NB4 (cell line): Measurements from ENCODE around the gene MOB2.

Experiments used
- POLR2A ChIP-seq: IDR thresholded peaks from 2 replicates; pipeline ENCODE4 v1.6.1; 2011; ENCODE audit warnings: mild to moderate bottlenecking; ENCODE audit not compliant: insufficient read length; ENCODE audit errors: extremely low read depth
- TF ChIP-seq, protein P1 (sequence below): IDR thresholded peaks from one replicate; pipeline ENCODE4 v1.5.1; 2012; ENCODE audit warnings: low read depth, low read length
- TF ChIP-seq, protein P2 (sequence below): IDR thresholded peaks from 2 replicates; pipeline ENCODE4 v1.6.1; 2011; ENCODE audit warnings: low read depth, low read length

DNA sequence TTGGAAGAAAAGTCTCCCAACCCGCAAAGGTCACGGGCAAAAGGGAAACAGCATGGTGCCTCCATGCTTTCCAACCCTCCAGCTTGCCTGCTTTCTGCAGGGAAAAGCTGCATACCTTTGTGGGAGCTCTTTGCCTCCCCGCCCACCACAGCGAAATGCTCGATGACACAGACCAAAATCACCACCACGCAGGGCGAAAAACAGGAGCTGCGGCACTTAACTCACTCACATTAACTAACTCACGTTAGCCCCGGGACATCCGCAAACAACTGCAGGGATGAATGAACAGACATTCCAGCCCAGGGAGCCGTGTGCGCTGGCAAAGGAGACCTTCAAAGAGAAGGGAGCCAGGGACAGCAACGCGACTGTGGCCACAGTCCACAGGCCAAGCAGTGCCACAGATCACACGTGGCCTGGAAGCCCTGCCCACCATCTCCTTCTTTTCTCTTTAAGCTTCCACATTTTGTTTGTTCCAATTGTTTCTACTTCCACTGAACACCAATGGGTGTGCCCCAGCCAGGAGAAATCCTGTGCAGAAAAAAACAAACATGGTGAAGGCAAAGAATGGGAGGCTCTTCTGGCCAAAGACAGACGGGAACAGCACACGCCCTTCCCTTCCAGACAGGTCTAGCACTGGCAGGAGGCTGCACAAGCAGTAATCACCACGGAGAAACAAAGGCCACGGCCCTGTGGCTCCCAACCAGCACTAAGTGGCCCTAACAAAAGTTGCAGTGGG is 46.2 kb upstream of the MOB2 start:
- TF ChIP-seq, protein P1, sequence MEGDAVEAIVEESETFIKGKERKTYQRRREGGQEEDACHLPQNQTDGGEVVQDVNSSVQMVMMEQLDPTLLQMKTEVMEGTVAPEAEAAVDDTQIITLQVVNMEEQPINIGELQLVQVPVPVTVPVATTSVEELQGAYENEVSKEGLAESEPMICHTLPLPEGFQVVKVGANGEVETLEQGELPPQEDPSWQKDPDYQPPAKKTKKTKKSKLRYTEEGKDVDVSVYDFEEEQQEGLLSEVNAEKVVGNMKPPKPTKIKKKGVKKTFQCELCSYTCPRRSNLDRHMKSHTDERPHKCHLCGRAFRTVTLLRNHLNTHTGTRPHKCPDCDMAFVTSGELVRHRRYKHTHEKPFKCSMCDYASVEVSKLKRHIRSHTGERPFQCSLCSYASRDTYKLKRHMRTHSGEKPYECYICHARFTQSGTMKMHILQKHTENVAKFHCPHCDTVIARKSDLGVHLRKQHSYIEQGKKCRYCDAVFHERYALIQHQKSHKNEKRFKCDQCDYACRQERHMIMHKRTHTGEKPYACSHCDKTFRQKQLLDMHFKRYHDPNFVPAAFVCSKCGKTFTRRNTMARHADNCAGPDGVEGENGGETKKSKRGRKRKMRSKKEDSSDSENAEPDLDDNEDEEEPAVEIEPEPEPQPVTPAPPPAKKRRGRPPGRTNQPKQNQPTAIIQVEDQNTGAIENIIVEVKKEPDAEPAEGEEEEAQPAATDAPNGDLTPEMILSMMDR, result no peak
- TF ChIP-seq, protein P2, sequence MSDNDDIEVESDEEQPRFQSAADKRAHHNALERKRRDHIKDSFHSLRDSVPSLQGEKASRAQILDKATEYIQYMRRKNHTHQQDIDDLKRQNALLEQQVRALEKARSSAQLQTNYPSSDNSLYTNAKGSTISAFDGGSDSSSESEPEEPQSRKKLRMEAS, result no peak
- TF ChIP-seq POLR2A, result no peak
